ENCODE measurements around the gene CHST15. TPM values are rescaled to one million over a fixed set of nuclear protein-coding genes. Genes with fewer than 3 reads are reported as not detected.
A peak's percentile ranks its signal among the peaks of the same experiment; 100 is the strongest.
"Not testable (repeated sequence)": the region's sequence is repeated elsewhere in the genome, so short reads cannot be mapped to it uniquely, and the experiment has no call there.

Gene CHST15
- total and polyA plus RNA-seq, 3 donors from 2014 or later, result 9.3 to 12.8 (median 11.5) TPM

DNA sequence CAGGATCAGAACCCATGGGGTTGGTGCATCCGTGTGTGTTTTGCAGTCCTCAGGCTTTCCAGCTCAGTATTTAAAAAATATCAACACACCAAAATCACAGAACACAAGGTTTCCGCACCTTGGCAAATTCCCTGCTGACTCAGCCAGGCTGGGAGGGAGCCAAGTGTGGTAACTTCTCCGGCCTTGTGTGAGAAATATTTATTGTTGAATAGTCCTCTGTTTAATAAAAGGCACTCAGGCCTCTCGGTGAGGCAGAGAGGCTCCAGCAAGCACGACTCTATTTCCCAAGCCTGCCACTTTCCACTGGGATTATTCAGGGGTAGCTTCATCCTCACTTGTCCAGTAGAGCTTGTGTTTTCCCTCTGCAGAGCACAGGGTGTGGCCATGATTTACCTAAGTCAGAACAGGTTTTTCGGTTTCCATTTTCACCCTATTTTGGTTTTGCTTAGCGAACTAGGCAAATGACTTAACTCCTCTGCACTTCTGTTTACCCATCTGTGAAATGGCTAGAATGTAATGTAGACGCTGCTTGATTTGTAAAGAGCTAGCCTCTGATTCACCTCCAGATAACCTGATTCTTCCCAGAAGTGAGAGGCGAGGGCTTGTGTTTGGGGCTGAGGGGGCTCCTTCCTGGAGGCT lies 13.0 kb upstream of the CHST15 start:
- Histone ChIP-seq H3K27ac (peak overlapping the region in 1 of 2 donors; percentile 69), H3K4me1 (peaks cover 10% of the 10 kb centered on the region), H3K36me3 (ENCODE audit: low read depth, missing control alignments) (no peaks in the 10 kb centered on the region), H3K27me3 (no peaks in the 10 kb centered on the region), H3K9me3 (no peaks in the 10 kb centered on the region), H3K4me3 (no peak overlapping the region)
- peak; percentile 65 for DNase-seq
- WGBS, 2 donors, result 50 to 56% methylated on average over 9 of the region's 9 CpGs
- intact Hi-C loops (cut with DNase I; ENCODE audit: low total_unique reads), result no loop called here
- TF ChIP-seq POLR2A (IDR thresholded peaks at IDR 0.05), result no peak
- TF ChIP-seq, protein P1, sequence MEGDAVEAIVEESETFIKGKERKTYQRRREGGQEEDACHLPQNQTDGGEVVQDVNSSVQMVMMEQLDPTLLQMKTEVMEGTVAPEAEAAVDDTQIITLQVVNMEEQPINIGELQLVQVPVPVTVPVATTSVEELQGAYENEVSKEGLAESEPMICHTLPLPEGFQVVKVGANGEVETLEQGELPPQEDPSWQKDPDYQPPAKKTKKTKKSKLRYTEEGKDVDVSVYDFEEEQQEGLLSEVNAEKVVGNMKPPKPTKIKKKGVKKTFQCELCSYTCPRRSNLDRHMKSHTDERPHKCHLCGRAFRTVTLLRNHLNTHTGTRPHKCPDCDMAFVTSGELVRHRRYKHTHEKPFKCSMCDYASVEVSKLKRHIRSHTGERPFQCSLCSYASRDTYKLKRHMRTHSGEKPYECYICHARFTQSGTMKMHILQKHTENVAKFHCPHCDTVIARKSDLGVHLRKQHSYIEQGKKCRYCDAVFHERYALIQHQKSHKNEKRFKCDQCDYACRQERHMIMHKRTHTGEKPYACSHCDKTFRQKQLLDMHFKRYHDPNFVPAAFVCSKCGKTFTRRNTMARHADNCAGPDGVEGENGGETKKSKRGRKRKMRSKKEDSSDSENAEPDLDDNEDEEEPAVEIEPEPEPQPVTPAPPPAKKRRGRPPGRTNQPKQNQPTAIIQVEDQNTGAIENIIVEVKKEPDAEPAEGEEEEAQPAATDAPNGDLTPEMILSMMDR (IDR thresholded peaks at IDR 0.05), result no peak

DNA sequence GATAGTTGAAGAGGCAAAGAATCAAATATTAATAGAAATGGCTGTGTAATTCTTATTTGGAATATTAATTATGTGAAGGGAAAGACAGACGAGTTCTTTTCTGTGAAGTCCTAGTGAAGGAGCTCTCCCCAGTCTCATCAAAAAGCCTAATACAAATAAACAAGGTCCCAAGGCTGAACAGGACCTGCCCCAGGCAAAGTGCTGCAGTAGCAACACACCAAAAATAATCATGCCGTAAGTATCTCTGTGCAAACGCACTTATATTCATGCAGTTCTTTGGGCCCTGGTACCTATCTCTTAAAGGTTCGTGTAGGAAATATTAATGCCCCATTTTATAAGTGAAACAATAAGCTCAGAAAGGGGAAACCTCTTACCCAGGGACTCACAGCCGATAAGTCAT lies 12.2 kb upstream of the CHST15 start:
- Histone ChIP-seq H3K4me1 (peaks cover 10% of the 10 kb centered on the region), H3K27me3 (no peaks in the 10 kb centered on the region), H3K9me3 (no peaks in the 10 kb centered on the region), H3K27ac (peak overlapping the region; percentile 14 to 69), H3K36me3 (ENCODE audit: low read depth, missing control alignments) (no peaks in the 10 kb centered on the region), H3K4me3 (no peak overlapping the region)
- peak; percentile 34 for DNase-seq
- TF ChIP-seq, protein P1 (IDR thresholded peaks at IDR 0.05), result no peak
- no peak for TF ChIP-seq POLR2A (IDR thresholded peaks at IDR 0.05)
- WGBS, 2 donors, result 45 to 46% methylated on average over 5 of the region's 5 CpGs
- intact Hi-C loops (cut with DNase I; ENCODE audit: low total_unique reads), result no loop called here

DNA sequence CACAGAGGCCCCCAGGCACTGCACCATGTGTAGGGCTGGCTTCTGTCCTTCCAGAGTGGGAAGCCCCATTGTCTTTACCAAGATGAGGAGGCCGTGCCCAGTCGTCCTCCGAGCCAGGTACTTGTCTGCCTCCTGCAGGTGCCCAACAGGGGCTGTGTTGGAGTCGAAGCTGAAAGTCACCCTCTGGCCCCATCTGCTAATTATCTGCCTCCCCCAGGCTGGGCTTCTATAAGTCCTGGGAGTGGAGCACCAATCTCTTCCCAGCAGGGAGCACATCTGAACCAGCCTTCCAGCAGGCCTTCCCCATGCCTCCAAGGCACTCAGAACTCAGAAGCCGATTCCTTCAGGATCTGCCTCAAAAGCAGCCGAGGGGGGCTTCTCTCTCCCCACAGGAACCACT lies 11.6 kb upstream of the CHST15 start:
- intact Hi-C loops (cut with DNase I; ENCODE audit: low total_unique reads), result no loop called here
- H3K27ac ChIP-seq, result peak overlapping the region; percentile 14 to 69
- no peaks in the 10 kb centered on the region for H3K36me3 ChIP-seq (ENCODE audit: low read depth, missing control alignments)
- DNase-seq, result no peak
- TF ChIP-seq, protein P1 (IDR thresholded peaks at IDR 0.05), result no peak
- TF ChIP-seq POLR2A (IDR thresholded peaks at IDR 0.05), result no peak
- no peak overlapping the region for H3K4me3 ChIP-seq
- H3K4me1 ChIP-seq, result peaks cover 10% of the 10 kb centered on the region
- no peaks in the 10 kb centered on the region for H3K9me3 ChIP-seq
- H3K27me3 ChIP-seq, result no peaks in the 10 kb centered on the region
- 70 to 79% methylated on average over 6 of the region's 6 CpGs for WGBS, 2 donors

DNA sequence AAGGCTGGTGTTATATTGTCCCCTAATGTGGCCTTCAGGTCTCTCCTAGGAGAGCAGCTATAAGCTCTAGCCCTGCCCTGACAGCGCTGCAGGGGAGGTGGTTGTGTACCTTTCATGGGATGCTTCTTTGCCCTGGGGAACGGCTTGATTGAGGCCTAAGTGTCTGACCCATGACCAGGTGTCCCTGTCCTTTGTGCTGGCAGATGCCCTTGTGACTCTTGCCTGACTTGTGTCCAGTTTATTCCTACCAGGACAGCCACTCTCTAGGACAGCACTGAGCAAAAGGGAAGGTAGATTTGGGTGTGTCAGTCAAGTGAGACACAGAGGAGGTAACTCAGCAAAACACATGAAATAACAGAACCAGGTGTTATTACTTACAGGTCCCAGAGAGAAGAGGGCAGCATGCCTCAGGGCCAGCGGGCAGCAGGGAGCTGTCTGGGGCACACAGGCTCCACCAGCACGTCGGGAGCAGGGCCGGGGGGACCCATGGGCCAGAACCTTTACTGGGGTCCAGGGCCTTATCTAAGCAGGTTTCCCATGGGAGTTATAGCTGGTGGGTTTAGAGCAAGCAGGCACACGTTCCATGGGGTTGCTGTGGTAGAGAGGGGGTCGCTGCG lies 10.7 kb upstream of the CHST15 start:
- no peak overlapping the region for H3K27ac ChIP-seq
- H3K27me3 ChIP-seq, result no peaks in the 10 kb centered on the region
- H3K4me3 ChIP-seq, result no peak overlapping the region
- no peak for DNase-seq
- intact Hi-C loops (cut with DNase I; ENCODE audit: low total_unique reads), result no loop called here
- no peaks in the 10 kb centered on the region for H3K9me3 ChIP-seq
- H3K4me1 ChIP-seq, result peaks cover 10% of the 10 kb centered on the region
- TF ChIP-seq, protein P1 (IDR thresholded peaks at IDR 0.05), result no peak
- no peak for TF ChIP-seq POLR2A (IDR thresholded peaks at IDR 0.05)
- WGBS, 2 donors, result 93 to 96% methylated on average over 9 of the region's 9 CpGs
- H3K36me3 ChIP-seq (ENCODE audit: low read depth, missing control alignments), result no peaks in the 10 kb centered on the region

DNA sequence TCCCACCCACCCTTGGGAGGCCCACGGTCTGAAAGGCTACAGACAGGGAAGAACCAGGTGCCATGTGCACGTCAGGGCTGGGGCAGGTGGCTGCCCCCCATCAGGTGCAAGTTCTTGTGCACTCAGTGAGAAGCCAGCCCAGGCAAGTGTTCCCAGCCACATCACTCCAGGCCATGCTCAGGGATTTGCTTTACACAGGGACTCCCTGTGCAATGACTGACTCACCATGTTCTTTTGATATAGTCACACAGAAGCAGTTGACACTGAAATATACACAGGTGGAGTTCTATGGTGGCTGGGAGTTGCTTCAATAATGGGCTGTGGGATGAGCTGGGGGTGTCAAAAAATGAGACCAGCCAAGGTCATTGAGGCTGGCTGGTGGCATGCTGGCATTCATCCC lies 8.0 kb upstream of the CHST15 start:
- no peak for DNase-seq
- Histone ChIP-seq H3K9me3 (no peaks in the 10 kb centered on the region), H3K27ac (no peak overlapping the region), H3K4me3 (no peak overlapping the region), H3K27me3 (no peaks in the 10 kb centered on the region), H3K4me1 (peaks cover 4% of the 10 kb centered on the region), H3K36me3 (ENCODE audit: low read depth, missing control alignments) (no peaks in the 10 kb centered on the region)
- no peak for TF ChIP-seq POLR2A (IDR thresholded peaks at IDR 0.05)
- TF ChIP-seq, protein P1 (IDR thresholded peaks at IDR 0.05), result no peak
- intact Hi-C loops (cut with DNase I; ENCODE audit: low total_unique reads), result no loop called here
- WGBS, 2 donors, result 96% methylated on average over 2 of the region's 2 CpGs; no CpG with 5 or more reads in 1 of the 2 donors

DNA sequence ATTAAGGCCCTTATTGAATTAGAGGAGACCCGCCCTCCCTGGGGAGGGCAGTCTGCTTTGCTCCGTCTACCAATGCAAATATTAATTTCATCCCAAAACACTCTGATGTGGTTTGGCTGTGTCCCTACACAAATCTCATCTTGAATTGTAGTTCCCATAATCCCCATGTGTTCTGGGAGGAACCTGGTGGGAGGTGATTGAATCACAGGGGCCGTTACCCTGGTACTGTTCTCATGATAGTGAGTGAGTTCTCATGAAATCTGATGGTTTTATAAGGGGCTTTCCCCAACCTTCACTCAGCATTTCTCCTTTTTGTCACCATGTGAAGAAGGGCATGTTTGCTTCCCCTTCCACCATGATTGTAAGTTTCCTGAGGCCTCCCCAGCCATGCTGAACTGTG lies 7.3 kb upstream of the CHST15 start:
- H3K36me3 ChIP-seq (ENCODE audit: low read depth, missing control alignments); DNase-seq; H3K4me3 ChIP-seq; H3K9me3 ChIP-seq; H3K27ac ChIP-seq; intact Hi-C loops (cut with DNase I; ENCODE audit: low total_unique reads); H3K4me1 ChIP-seq; H3K27me3 ChIP-seq: not testable (repeated sequence)
- 88 to 97% methylated on average over 3 of the region's 3 CpGs for WGBS, 2 donors
